GM18517 (cell line): Measurements from ENCODE around the gene ST6GALNAC6.
"Not testable (repeated sequence)": the region's sequence is repeated elsewhere in the genome, so short reads cannot be mapped to it uniquely, and the experiment has no call there.

Experiments used
- ATAC-seq: cut with Tn5 transposase; IDR thresholded peaks from one replicate; pipeline ENCODE4 v1.9.1; 2021; ENCODE audit warnings: mild to moderate bottlenecking, moderate library complexity; ENCODE audit not compliant: unreplicated experiment

Gene ST6GALNAC6

DNA sequence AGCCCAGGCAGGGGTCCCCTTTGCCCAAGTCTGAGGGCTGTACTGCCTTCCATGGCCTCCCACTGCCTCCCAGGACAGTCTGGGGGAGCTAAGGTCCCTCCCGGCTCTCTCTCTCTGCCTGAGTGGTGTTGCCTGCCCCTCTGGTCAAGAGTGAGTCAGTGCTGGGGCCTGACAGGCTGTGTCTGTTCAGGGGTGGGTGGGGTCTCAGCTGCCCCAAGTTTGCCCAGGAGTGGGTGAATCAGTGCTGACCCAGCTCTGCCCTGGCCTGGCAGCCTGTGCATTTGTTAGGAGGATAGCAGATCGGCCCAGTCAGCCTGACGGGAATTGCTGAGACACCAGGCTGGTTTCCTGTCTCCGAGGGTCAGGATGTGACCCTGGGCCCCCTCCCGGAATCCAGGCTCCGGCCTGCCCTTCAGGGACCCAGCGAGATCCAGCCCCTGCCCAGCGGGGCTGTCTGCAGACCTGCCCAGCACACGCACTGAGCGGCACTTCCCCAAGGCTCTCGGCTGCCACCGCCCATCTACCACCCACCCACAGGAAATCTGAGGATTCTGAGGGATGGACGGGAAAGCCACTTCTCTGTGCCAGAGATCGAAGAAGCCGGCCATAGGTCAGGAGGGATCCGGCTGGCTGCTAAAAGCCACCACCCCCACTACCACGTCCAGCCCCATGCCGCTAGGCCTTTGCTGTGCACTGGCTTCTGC, 60.9 kb downstream of the ST6GALNAC6 start:
- ATAC-seq = no peak

DNA sequence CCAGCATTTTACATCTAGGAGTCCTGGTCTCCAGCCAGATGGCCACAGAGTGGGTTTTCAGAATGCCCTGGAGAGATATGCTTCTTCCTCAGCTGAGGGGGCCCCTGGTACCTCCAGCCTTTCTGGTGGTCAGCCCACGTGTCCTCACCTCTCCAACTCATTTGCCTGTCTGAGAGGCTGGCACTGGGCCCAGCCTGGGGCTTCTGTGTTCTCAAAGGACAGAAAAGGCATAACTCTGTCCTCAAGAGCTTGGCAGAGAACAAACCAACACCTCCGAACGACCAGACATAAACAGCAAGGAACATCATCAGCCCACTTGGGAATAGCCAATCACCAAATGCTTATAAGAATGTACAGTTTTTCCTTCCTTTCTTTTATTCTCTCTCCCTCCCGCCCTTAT, 62.1 kb downstream of the ST6GALNAC6 start:
- no peak for ATAC-seq

DNA sequence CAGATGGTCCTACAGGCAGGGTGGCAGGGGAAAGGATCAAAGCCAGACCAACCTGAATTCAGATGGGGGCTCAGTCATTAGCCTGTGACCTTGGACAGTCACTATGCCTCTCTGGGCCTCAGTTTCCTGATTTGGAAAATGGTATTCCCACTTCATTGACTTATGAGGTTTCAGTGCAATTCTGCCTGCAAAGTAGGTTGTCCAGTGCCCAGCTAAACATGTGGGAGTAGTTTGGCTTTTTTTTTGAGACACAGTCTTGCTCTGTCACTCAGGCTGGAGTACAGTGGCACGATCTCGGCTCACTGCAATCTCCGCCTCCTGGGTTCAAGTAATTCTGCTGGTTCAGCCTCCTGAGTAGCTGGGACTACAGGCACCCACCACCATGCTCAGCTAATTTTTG, 62.8 kb downstream of the ST6GALNAC6 start:
- not testable (repeated sequence) for ATAC-seq

- ATAC-seq = no peak
Measured at GRCh38 chr9:127835991-127836516, 63.3 kb downstream of the ST6GALNAC6 start.
